Measurements from ENCODE around the gene FRAS1.

The FRAS1 gene

DNA sequence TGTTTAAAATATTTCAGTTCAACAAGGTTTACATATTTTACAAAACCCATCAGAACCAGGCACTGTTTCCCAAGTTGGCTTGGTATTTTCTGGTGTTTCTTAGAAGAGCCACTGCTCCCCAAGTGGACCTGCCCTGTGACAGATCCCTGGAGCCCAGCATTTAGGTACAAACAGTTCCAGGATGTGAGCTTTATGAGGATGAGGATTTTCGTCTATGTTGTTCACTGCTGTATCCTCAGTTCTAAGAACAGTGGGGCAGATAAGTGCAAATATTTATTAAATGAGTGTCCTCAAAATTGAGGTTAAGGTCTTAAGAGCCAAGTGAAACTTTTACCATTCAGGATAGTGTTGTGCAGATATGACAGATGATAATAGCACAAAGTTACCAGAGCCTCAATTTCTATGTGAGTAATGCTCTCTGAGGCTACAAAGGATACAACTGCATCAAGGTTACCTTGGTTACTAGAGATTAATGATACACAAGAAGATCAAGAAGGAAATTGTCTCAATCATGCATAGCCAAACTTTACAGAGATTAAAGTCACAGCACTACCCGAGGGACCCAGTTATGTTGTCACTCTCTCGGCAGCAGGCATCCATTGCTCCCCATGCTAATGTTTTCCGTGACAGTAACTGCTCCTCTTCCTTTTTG lies 531.9 kb downstream of the FRAS1 start:
- POLR2A ChIA-PET: no interaction called here
- TF ChIP-seq ZNF384 (IDR thresholded peaks at IDR 0.05) (no peak), L3MBTL2 (conservative IDR thresholded peaks at IDR 0.05) (no peak), ELF4 (IDR thresholded peaks at IDR 0.05) (no peak)
- TF ChIP-seq, protein P1, sequence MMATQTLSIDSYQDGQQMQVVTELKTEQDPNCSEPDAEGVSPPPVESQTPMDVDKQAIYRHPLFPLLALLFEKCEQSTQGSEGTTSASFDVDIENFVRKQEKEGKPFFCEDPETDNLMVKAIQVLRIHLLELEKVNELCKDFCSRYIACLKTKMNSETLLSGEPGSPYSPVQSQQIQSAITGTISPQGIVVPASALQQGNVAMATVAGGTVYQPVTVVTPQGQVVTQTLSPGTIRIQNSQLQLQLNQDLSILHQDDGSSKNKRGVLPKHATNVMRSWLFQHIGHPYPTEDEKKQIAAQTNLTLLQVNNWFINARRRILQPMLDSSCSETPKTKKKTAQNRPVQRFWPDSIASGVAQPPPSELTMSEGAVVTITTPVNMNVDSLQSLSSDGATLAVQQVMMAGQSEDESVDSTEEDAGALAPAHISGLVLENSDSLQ (IDR thresholded peaks at IDR 0.05): no peak
- CTCF ChIA-PET: no interaction called here
- DNase-seq (ENCODE audit: extremely low spot score): no peak

DNA sequence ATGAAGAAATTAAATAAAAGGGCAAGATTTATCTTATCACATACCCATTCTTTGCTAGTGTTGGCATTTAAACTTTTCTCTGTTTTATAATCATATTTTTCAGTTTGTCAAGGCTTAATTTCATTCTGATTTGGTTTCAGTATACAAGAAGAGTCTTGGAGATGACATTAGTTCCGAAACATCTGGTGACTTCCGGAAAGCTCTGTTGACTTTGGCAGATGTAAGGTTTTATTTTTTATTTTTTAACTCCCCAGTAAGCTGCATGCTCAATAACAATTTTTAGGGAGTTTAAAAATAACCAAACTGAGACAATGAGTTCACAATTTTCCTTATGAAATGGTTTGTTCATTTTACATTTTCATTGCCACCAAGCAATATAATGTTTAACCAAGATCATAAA lies 534.3 kb downstream of the FRAS1 start:
- CTCF ChIA-PET: interaction anchor here (0.9 kb wide), 1 partner anchor 25 kb away, joined by 3 read pairs; no protein-coding TSS in a partner anchor
- POLR2A ChIA-PET: no interaction called here
- DNase-seq (ENCODE audit: extremely low spot score): no peak
- TF ChIP-seq LEF1 (IDR thresholded peaks at IDR 0.05; ENCODE audit: borderline replicate concordance) (no peak), ZNF384 (IDR thresholded peaks at IDR 0.05) (no peak), NFRKB (IDR thresholded peaks at IDR 0.05) (no peak), ELF4 (IDR thresholded peaks at IDR 0.05) (no peak), SUZ12 (IDR thresholded peaks at IDR 0.05) (no peak), HDGF (IDR thresholded peaks at IDR 0.05; ENCODE audit: borderline replicate concordance) (no peak), SP1 (IDR thresholded peaks at IDR 0.05) (no peak), FOXM1 (IDR thresholded peaks at IDR 0.05; ENCODE audit: borderline replicate concordance) (no peak), CTBP1 (IDR thresholded peaks at IDR 0.05; ENCODE audit: borderline replicate concordance) (no peak), BHLHE40 (IDR thresholded peaks at IDR 0.05; ENCODE audit: borderline replicate concordance) (no peak), TARDBP (IDR thresholded peaks at IDR 0.05) (no peak), FOXA1 (IDR thresholded peaks at IDR 0.05) (no peak), ARNT (IDR thresholded peaks at IDR 0.05) (no peak), L3MBTL2 (conservative IDR thresholded peaks at IDR 0.05) (no peak), FOXK2 (IDR thresholded peaks at IDR 0.05) (no peak)
- TF ChIP-seq, protein P1 (IDR thresholded peaks at IDR 0.05): no peak

DNA sequence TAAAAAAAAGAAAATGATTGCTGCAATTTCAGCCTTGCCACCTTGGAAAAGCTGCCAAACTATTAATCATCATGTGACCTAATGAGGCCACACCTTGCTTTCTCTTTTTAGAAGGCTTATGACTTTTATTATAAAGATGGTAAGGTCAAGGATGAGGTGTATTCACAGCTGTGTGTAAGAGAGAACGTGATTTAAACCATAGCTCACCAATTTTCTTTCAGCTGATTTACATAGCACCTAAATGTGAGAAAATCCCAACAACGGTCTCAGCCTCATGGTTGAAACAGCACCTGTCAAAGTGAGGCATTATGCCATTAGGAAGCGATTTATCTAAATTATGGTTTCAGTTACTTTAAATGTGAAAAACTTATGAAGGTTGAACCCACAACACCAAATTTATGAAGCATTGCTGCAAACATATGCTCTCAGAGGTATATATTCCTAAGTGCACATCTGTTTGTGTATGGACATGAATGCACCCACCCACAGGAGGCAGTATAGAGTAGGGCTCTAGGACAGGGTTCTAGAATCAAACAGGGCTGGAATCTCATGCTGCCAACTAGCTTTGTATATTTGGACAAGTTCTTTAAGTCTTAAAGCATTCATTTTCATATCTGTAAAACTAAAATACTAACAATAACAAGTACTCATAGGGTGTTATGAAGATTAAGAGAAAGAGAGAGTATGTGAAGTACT lies 535.1 kb downstream of the FRAS1 start:
- POLR2A ChIA-PET: no interaction called here

More for the DNA sequence above, 535.1 kb downstream of the FRAS1 start:
- DNase-seq (ENCODE audit: extremely low spot score): peak; percentile 30
- CTCF ChIA-PET: interaction anchor here (0.6 to 0.9 kb wide), 2 partner anchors 26 to 275 kb away, joined by 3 read pairs; no protein-coding TSS in a partner anchor
- TF ChIP-seq ARNT (IDR thresholded peaks at IDR 0.05) (no peak), HDGF (IDR thresholded peaks at IDR 0.05; ENCODE audit: borderline replicate concordance) (no peak), SP1 (IDR thresholded peaks at IDR 0.05) (no peak)

Measured in HEK293T (cell line).